ENCODE data around the gene DPM2.
A peak's percentile ranks its signal among the peaks of the same experiment; 100 is the strongest.

The DPM2 gene

DNA sequence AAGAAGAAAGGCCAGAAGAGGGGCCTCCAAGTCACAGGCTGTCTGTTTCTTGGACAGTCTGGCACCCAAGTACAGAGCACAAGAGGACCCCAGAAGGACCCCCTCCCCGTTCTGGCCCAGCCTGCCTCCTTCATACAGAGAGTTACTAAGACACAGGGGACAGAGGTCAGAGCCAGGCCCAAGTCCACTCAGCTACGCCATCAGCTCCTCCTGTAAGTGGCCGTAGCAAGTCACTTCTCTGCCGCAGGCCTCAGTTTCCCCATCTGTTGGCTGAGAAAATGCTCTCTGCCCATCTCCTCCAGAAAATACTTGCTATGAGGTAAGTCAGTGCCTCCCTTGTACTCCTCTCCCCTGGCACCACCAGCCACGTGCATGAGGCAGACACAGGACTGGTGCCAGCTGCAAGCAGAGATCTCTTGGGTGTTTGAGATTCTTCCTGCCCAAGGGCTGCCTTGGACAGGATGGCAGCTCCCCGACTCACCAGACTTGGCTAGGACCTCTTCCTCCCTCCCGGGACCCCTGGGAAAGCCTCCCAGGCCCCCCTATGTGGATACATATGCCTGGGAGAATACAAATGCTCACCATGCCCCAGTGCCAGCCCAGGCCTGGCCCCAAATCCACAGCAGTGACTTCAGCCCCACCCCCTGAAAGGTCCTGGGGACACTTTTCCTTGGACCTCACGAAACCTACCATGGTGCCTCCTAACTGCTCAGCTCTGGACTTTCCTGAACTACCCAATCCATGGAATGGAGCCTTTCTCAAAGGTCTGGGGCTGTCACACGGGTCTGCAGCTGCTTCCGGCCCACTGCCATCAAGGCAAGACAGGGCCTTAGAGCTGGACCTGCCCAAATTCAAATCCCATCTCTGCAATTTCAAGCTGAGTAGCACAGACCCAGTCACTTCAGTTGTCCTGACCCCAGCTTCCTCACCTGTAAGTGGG lies 38.0 kb upstream of the DPM2 start:
- peaks cover 58% of the 10 kb centered on the region for H3K4me1 Mint-ChIP-seq

DNA sequence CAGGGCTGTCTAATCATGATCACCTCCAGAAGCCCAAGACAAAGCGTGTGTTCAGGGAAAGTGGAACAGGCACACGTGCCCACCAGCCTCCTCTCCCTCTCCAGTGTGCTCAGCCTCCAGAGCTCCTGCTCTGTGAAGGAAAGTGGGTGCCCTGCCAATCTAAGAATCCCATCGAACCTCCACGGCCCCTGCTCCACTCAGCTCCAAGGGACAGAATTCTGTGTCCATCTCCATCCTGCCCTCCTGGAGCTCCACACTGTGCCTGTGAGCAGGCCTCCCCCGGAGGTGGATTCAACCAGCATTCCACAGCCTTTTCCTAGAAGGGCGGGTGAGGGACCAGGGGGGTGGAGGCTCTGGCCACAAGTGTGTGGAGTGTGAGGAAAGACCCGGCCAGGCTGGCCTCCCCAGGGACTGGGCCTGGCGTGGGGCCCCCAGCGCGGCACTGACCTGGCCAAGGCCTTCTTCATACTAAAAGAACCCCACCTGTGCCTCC lies 37.2 kb upstream of the DPM2 start:
- H3K36me3 Mint-ChIP-seq = peaks cover 2% of the 10 kb centered on the region

More for the DNA sequence above, 38.0 kb upstream of the DPM2 start:
- H3K4me3 Mint-ChIP-seq = peak overlapping the region; percentile 96
- peaks cover 2% of the 10 kb centered on the region for H3K36me3 Mint-ChIP-seq
- no peaks in the 10 kb centered on the region for H3K9me3 Mint-ChIP-seq
- H3K27ac Mint-ChIP-seq = peak overlapping the region; percentile 98
- H3K27me3 Mint-ChIP-seq = no peaks in the 10 kb centered on the region

DNA sequence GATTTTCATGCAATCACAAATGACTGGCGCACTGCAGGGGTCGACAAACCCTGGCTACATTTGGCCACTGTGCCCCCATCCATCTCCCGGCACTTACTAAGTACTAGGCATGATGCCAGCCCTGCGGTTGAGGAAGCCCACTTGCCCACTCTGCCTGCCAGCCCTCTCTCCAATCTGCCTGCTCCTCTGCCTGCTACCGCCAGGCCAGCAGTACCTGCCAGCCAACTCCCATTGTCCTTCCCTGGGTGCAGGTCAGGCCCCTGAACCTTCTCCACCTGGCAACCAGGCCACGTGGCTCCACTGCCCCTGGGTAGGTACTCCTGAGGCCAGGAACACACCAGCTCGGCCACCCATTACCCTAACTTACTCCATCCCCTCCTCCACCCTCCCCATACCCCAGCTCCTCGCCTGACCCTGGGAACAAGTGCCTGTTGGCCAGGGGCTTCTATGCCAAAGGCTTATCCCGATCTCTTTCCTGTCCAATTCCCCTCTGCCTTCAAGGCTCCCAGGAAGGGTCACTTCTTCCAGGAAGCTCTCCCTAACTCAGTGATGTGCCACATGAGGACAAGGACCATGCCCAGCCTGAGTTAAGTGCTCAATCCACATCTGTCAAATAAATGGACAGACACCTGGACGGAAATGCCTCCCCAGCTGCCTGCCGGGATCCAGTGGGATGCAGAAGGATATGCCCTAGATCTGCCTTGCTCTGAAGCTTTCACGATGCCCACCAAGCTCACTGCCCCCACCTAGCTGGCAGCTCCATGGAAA lies 36.5 kb upstream of the DPM2 start:
- Mint-ChIP-seq H3K27ac (peak overlapping the region; percentile 98), H3K9me3 (no peaks in the 10 kb centered on the region), H3K27me3 (no peaks in the 10 kb centered on the region), H3K4me1 (peaks cover 73% of the 10 kb centered on the region), H3K4me3 (peak overlapping the region; percentile 96), H3K36me3 (peaks cover 2% of the 10 kb centered on the region)

More for the DNA sequence above, 37.2 kb upstream of the DPM2 start:
- Mint-ChIP-seq H3K4me3 (peak overlapping the region; percentile 96), H3K27ac (peak overlapping the region; percentile 98), H3K9me3 (no peaks in the 10 kb centered on the region), H3K4me1 (peaks cover 66% of the 10 kb centered on the region), H3K27me3 (no peaks in the 10 kb centered on the region)

DNA sequence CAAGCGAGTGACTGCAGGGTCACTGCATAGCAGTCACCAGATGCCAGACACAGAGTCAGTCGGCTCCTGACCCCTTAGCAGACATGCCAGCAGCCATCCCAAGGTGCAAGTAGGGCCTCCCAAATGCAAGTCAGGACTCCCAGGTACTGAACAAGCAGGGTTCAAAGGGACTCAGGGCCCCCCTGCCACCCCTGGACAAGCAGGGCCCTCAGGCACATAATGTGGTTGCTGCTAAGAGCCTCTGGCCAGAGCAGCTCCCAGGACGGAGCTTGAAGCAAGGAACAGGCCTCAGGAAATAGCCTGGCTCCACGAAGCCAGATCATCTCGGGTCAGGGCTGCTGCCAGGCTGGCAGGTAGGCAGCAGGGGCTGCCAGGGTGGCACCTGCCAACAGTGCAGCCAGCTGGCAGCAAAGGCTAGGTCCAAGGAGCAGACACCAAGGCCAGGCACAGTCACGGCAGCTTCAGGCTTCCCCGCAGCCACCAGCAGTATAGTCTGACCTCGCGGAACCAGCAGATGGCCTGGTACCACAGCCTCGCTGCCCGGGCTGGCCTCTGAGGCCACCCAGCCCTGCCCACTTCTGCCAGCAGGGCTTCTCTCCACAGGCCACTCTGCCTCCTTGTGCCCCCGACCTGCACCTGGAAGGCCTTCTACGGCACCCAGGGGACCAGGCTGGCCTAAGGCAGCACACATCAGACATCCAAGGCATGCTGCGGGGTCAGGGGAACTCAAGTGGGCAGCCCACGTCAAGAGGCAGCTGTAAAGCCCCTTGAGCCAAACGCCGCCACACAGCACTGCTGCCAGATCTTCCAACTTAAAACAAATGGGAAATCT lies 35.7 kb upstream of the DPM2 start:
- peaks cover 81% of the 10 kb centered on the region for H3K4me1 Mint-ChIP-seq
- H3K27ac Mint-ChIP-seq = peak overlapping the region; percentile 98
- H3K9me3 Mint-ChIP-seq = no peaks in the 10 kb centered on the region
- no peaks in the 10 kb centered on the region for H3K36me3 Mint-ChIP-seq
- H3K4me3 Mint-ChIP-seq = peak overlapping the region; percentile 96
- no peaks in the 10 kb centered on the region for H3K27me3 Mint-ChIP-seq

DNA sequence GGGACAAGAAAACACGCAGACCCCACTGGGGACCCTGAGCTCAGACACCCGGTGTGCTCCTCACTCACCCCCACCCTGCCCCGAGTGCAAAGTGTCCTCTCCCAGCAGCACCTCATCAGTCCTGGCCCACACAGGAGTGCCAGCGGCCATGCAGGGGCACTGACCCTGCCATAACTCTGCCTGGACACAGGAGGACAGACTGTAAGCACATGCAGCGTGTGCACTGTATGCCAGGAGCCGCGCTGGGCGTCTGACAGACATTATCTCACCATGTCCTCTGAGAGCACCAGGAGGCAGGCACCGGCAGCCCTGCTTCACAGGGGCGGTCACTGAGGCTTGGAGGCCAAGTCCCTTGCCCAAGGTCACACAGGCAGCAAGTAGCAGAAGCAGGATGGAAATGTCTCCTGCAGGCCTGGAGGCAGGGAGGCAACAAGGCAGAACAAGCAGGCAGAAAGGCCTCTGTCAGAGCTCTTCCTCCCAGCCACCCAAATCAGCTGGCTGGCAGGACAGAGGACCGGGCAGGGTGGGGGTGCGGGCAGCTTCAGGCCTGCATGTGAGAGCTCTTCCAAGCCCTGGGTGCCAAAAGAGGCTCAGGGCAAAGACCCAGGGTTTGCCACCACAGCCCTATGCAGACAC lies 34.7 kb upstream of the DPM2 start:
- Mint-ChIP-seq H3K4me3 (peak overlapping the region; percentile 96), H3K4me1 (peaks cover 90% of the 10 kb centered on the region), H3K36me3 (no peaks in the 10 kb centered on the region)

DNA sequence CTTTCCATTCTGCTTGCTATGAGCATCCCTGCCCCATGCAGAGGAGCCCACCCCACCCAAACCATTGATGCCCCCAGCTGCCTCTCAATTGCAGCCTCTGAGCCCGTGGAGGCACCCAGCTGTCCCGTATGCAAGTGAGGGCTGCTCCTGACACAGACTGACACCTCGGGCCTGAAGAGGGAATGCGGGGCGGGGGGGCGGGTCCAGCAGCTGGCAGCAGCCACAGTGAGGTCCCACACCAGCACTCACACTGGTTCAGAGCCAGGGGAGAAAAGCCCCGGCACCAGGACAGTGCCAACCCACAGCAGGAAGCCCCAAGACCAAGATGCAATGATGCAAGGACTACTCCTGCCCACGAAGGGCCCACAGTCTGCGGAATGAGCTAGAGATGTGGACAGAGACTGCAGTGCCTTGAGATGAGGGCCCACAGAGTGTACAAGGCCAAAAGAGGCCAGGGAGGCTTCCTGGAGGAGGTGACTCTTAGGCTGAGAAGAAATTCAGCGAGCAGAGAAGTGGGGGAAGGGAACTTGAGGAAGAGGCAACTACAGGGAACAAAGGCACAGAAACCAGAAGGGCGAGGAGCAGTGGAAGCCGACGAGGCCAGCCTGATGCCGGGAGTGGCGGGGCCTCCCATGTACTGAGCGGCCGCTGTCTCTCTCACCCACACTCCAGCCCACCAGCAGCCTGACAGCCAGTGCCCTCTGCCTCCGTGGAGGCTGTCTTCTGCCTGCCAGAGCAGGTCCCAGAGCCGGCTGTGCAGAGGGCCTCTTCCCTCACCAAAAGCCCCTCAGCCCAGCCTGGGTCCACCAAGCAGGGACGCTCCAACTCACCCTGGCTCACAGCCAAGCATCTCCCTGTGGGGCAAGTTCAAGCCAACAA lies 33.9 kb upstream of the DPM2 start:
- Mint-ChIP-seq H3K27ac (peak overlapping the region; percentile 98), H3K27me3 (no peaks in the 10 kb centered on the region), H3K9me3 (no peaks in the 10 kb centered on the region), H3K4me3 (peak overlapping the region; percentile 96), H3K4me1 (peaks cover 94% of the 10 kb centered on the region), H3K36me3 (no peaks in the 10 kb centered on the region)

More for the DNA sequence above, 34.7 kb upstream of the DPM2 start:
- no peaks in the 10 kb centered on the region for H3K27me3 Mint-ChIP-seq
- peak overlapping the region; percentile 98 for H3K27ac Mint-ChIP-seq
- H3K9me3 Mint-ChIP-seq = no peaks in the 10 kb centered on the region

DNA sequence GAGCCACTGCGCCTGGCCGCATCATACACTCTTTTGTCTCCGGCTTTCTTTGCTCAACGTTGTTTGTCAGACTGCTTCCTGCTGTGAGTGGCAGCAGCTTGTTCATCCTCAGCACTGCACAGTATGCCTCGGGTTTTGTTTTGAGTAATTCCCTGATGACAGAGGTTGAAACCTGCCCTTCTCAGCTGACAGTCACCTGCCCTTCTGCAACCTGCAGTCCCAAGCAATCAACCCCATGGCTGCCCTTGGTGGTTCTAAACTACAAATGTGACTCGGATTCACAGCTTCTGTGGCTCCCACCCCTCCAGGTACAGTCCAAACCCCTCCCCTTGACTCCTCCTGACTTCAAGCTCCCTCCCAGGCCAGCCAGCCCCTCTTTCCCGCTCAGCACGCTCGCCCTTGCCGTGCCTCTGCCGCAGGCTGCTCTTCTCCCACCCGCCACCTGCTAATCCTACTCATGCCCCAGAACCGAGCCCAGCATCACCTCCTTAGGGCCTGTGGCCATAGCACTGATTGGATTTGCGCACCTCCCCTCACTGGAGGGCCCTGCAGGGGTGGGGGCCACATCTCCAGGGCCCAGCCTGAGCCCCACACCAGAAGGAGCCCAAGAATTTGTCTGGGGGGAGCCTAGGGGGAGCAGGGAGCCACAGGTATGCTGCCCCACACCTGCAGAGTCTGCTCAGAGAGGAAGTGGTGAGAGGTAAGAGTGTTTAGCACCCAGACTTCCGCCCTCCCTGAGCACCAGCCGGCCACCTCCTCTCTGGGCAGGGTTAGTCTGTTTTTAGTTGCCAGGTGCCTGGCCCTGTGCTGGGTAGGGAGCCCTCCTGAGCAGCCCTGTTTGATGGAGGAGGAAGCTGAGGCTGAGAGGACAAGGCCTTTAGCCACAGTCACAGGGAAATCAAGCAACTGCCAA lies 33.0 kb upstream of the DPM2 start:
- Mint-ChIP-seq H3K9me3 (no peaks in the 10 kb centered on the region), H3K4me1 (peaks cover 93% of the 10 kb centered on the region), H3K4me3 (peak overlapping the region; percentile 78), H3K27me3 (no peaks in the 10 kb centered on the region), H3K36me3 (no peaks in the 10 kb centered on the region), H3K27ac (peak overlapping the region; percentile 98)

DNA sequence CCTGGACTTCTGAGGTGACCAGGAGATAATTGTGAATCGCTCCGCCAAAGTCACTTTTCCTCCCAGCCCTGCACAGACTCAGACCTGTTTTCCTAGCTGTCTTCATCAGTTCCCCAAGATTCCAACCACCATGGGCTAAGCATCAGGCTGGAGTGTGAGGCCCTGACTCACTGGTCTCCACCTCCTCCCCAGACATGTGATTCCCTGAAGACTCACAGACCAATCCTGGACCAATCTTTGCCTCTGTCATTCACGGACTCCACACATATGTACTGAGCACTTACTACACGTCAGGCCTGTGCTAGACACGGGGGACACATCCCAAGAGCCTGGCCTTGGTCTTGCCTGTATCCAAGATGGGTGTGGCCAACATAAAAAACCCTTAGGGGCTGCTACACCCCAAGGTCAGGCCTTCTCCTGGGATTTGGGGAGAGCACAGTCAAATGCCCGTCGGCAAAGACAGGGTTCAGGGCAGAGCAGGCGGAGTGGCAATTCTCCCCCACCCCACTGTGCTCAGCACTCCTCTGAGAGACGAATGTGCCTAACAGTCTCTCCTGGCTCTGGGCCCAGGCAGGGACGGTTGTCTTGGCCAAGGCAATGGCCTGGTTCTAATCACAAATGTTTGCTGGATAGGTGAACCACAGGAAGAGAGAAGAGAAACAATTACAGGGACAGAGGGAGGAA lies 31.2 kb upstream of the DPM2 start:
- peak overlapping the region; percentile 78 for H3K4me3 Mint-ChIP-seq
- H3K36me3 Mint-ChIP-seq = no peaks in the 10 kb centered on the region
- H3K27me3 Mint-ChIP-seq = no peaks in the 10 kb centered on the region
- H3K4me1 Mint-ChIP-seq = peaks cover 95% of the 10 kb centered on the region
- H3K9me3 Mint-ChIP-seq = no peaks in the 10 kb centered on the region
- H3K27ac Mint-ChIP-seq = peak overlapping the region; percentile 98

DNA sequence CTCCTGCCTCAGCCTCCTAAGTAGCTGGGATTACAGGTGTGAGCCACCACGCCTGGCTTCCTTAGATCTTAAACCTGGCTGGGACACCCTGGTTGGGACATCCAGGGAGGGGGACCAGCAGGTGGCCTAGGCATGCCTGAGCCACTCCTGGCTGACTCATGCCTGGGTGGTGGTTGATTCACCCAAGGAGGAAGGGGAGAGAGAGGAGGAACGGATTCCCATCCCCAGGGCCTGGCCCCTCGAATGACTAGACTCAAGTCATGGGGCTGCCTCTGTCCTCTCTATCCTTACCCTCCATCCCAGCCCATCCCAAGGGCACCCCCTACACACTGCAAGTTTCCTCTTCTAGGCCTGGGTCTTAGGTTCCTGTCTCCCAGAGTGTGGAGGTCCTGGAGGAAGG lies 30.4 kb upstream of the DPM2 start:
- H3K27ac Mint-ChIP-seq = peak overlapping the region; percentile 98
- peak overlapping the region; percentile 78 for H3K4me3 Mint-ChIP-seq
- H3K4me1 Mint-ChIP-seq = peaks cover 98% of the 10 kb centered on the region
- H3K27me3 Mint-ChIP-seq = no peaks in the 10 kb centered on the region
- H3K9me3 Mint-ChIP-seq = no peaks in the 10 kb centered on the region
- no peaks in the 10 kb centered on the region for H3K36me3 Mint-ChIP-seq

DNA sequence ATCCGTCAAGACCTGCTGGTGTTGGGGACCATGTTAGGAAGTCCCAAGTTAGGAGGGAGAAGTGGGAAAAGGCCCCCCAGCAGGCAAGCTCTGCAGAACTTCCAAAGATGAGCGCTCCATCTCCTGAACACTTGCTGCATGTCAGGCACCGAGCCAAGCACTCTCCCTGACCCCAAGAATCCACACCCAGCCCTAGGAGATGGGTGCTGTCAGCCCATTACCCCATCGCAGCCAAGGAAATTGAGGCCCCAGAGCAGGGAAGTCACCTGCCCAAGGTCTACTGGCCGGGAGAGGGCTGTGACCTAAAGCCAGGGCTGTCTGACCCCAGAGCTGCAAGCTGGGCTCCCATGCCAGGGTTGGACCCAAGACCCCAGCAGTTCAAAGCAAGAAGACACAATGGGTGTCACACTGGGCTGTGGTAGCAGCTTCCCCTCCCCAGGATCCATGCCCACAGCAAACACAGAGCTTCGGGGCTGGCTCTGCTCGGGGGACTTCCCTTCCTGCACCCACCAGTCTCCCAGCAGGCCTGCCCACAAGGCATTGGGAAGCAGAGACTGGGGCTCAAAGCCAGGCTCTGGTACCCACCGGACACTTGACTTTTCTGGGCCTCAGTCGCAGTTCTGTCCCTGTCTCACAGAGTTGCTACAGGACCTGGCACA lies 29.6 kb upstream of the DPM2 start:
- no peaks in the 10 kb centered on the region for H3K9me3 Mint-ChIP-seq
- peaks cover 2% of the 10 kb centered on the region for H3K36me3 Mint-ChIP-seq
- H3K27me3 Mint-ChIP-seq = no peaks in the 10 kb centered on the region
- H3K27ac Mint-ChIP-seq = peak overlapping the region; percentile 98
- peak overlapping the region; percentile 88 for H3K4me3 Mint-ChIP-seq
- H3K4me1 Mint-ChIP-seq = peaks cover 98% of the 10 kb centered on the region

DNA sequence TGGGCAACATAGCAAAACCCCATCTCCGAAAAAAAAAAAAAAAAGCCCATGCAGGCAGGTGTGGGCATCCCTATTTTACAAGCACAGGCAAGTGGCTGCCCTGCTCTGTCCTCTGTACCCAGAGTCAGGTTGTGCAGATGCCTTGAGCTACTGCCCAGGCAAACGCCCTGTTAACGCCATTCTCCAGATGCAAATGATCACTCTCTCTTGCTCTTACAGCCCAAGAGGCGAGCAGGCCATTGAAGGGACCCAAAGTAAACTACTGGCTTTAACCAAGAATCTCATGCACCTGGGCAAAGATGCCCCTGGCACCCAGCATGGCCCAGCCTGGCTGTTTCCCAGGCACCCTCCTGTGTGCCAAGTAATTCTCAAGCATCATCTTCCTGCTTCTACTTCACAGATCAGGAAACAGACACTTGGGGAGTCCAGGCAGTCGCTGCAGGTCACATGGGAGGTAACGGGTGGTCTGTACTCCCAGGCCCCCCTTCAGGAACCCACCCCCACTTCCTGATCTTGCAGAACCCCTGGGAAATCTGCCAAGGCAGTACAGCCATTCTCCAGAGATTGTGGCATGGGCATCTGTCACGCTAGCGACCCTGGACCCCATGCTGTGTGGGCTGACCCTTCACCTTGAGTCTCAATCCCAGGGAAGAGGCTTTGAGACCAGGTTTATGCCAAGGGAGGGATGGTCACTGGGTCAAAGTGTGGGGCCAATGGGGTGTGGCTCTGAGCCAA lies 28.9 kb upstream of the DPM2 start:
- no peaks in the 10 kb centered on the region for H3K9me3 Mint-ChIP-seq
- peaks cover 98% of the 10 kb centered on the region for H3K4me1 Mint-ChIP-seq
- H3K27me3 Mint-ChIP-seq = no peaks in the 10 kb centered on the region
- H3K4me3 Mint-ChIP-seq = peak overlapping the region; percentile 88
- peak overlapping the region; percentile 83 for H3K27ac Mint-ChIP-seq
- H3K36me3 Mint-ChIP-seq = peaks cover 2% of the 10 kb centered on the region

DNA sequence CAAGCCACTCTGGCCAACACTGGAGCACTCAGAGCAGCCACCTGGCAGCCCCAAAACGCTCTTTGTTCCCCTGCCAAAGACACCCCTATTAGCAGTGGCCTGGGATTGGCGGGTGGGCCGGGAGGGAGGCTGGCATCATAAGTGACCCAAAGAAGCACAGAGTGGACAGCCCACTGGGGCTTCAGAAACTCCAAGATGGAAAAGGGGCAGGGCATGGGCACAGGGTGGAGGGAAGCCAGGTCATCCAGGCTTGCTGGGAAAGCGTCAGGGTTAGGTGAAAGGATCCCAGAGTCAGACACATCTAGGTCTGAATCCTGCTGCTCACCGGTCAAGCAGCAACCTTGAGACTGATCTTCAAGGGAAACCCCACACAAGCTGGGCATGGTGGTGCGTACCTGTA lies 28.3 kb upstream of the DPM2 start:
- H3K4me3 Mint-ChIP-seq = peak overlapping the region; percentile 88
- peak overlapping the region; percentile 99 for H3K27ac Mint-ChIP-seq
- no peaks in the 10 kb centered on the region for H3K9me3 Mint-ChIP-seq
- peaks cover 98% of the 10 kb centered on the region for H3K4me1 Mint-ChIP-seq
- H3K27me3 Mint-ChIP-seq = no peaks in the 10 kb centered on the region
- H3K36me3 Mint-ChIP-seq = peaks cover 5% of the 10 kb centered on the region

All from activated naive CD4-positive, alpha-beta T cell treated with anti-CD3 and anti-CD28 coated beads, Interleukin-2, amount 50 U/mL, for 24 hours (primary cell).